ENCODE data around the gene FAM114A1. TPM values are rescaled to one million over a fixed set of nuclear protein-coding genes. Genes with fewer than 3 reads are reported as not detected.

The FAM114A1 gene
- total and polyA plus RNA-seq, 3 donors from 2014 or later: 30.9 to 96.2 (median 76.5) TPM

DNA sequence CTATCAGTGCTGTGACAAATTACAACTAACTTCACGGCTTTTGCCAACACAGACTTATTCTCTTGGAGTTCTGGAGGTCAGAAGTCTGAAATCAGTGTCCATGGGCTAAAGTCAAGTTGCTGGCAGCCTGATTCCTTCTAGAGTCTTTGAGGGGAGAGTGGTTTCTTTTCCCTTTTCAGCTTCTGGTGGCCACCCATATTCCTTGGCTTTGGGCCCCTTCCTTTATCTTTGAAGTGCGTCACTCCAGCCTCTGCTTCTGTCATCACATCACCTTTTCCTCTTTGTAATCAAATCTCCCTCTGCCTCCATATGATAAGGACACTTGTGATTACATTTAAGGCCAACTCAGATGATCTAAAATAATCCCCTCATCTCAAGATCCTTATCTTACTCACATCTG is 9.0 kb downstream of the FAM114A1 start:
- Histone ChIP-seq H3K9me3 (no peaks in the 10 kb centered on the region), H3K27me3 (no peaks in the 10 kb centered on the region), H3K36me3 (ENCODE audit: low read depth, missing control alignments) (no peaks in the 10 kb centered on the region), H3K4me1 (peaks cover 13% of the 10 kb centered on the region), H3K4me3 (no peak overlapping the region), H3K27ac (no peak overlapping the region)
- DNase-seq: no peak
- intact Hi-C loops (cut with DNase I; ENCODE audit: low total_unique reads): no loop called here
- 83 to 84% methylated on average over 2 of the region's 2 CpGs for WGBS, 2 donors
- no peak for TF ChIP-seq CTCF (IDR thresholded peaks at IDR 0.05)
- TF ChIP-seq POLR2A (IDR thresholded peaks at IDR 0.05): no peak

- H3K4me1 ChIP-seq: no peaks in the 10 kb centered on the region
- no peak for DNase-seq
- intact Hi-C loops (cut with DNase I; ENCODE audit: low total_unique reads): no loop called here
- no peaks in the 10 kb centered on the region for H3K36me3 ChIP-seq (ENCODE audit: low read depth, missing control alignments)
- no peak for TF ChIP-seq POLR2A (IDR thresholded peaks at IDR 0.05)
- no peak for TF ChIP-seq CTCF (IDR thresholded peaks at IDR 0.05)
- no peaks in the 10 kb centered on the region for H3K9me3 ChIP-seq
- no peak overlapping the region for H3K27ac ChIP-seq
- no peaks in the 10 kb centered on the region for H3K27me3 ChIP-seq
- no peak overlapping the region for H3K4me3 ChIP-seq
- WGBS, 2 donors: 96 to 100% methylated on average over 4 of the region's 4 CpGs
Measured at GRCh38 chr4:38884254-38884653, 16.6 kb downstream of the FAM114A1 start.

DNA sequence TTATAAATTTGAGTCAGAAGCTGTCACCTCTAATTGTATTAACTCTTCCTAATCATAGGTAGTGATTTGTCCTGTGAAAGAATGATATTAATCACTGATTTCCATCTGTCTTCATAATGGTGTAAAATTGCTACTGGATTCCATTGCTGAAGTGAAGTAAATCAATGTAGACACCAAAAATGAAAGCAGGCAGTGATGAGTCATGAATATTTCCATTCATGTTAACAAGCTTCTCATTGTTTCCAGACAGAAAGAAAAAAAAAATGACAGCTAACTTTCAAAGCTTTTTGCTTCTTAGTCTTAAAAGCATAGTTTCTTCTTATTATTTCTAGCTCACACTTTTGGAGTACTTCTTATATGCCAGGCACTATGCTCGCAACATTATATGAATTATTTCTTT is 21.5 kb downstream of the FAM114A1 start:
- intact Hi-C loops (cut with DNase I; ENCODE audit: low total_unique reads): no loop called here
- WGBS, 2 donors: 84 to 87% methylated on average over 1 of the region's 1 CpG
- no peaks in the 10 kb centered on the region for H3K9me3 ChIP-seq
- no peak for DNase-seq
- H3K27ac ChIP-seq: no peak overlapping the region
- no peaks in the 10 kb centered on the region for H3K27me3 ChIP-seq
- H3K4me1 ChIP-seq: no peaks in the 10 kb centered on the region
- TF ChIP-seq POLR2A (IDR thresholded peaks at IDR 0.05) (no peak), CTCF (IDR thresholded peaks at IDR 0.05) (no peak)
- no peaks in the 10 kb centered on the region for H3K36me3 ChIP-seq (ENCODE audit: low read depth, missing control alignments)
- H3K4me3 ChIP-seq: no peak overlapping the region

DNA sequence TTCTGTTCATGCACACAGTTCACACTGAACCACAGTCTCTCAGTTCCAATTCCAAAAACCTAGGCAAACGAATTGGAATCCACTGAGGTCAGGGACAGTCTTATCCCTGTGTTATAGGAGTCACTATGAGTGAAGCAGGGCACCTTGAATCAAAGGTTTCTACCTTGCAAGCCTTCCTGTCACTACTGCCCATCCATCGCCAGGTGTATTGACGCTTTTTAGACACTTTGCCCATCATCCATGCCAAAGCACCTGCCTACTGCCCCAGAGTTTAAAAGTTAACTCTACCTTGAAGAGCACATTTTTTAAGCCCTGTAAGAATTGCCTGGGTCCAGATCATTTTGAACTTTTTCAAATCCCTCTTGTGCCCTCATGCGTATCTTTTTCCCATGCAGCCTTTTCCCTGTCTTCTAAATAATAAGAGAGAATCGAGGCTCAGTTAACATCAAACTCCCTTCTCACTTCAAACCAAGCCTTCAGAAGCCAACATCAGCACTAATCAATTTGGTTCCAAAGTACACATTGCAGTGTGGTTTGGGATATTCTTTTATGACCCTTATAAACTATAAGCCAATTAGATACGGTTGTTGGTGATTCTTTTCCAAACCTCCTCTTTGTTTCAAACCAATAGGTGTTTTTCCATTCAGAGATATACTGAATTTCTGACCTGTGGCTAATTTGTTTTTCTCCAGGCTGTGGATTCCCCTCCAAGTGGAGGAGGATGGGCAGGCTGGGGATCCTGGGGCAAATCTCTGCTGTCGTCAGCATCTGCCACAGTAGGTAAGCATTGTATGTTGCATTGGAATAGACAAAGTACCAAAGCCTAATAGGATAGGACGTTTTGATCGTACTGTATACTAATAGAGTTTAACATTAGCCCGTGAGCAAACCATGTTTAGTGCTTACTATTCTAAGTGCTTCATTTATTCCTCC is 23.7 kb downstream of the FAM114A1 start:
- no peak for DNase-seq
- H3K4me3 ChIP-seq: no peak overlapping the region
- 85 to 86% methylated on average over 10 of the region's 10 CpGs for WGBS, 2 donors
- no peaks in the 10 kb centered on the region for H3K4me1 ChIP-seq
- no peaks in the 10 kb centered on the region for H3K36me3 ChIP-seq (ENCODE audit: low read depth, missing control alignments)
- TF ChIP-seq CTCF (IDR thresholded peaks at IDR 0.05): no peak
- TF ChIP-seq POLR2A (IDR thresholded peaks at IDR 0.05): no peak
- no peaks in the 10 kb centered on the region for H3K9me3 ChIP-seq
- no peaks in the 10 kb centered on the region for H3K27me3 ChIP-seq
- H3K27ac ChIP-seq: no peak overlapping the region
- intact Hi-C loops (cut with DNase I; ENCODE audit: low total_unique reads): no loop called here

All from testis (tissue), 3 donors.